Airway epithelial cell (primary cell): ENCODE results near the gene HOXC6. TPM values are rescaled to one million over a fixed set of nuclear protein-coding genes. Genes with fewer than 3 reads are reported as not detected.

Source experiments
- total RNA-seq: library from RNA; depleted of rRNA; stranded (reverse); fragments of >200 nt; gene quantifications from 2 replicates; pipeline ENCODE4 v1.2.3, GENCODE V29; 2015

Gene HOXC6
- total RNA-seq, result not detected in 2 replicates

DNA sequence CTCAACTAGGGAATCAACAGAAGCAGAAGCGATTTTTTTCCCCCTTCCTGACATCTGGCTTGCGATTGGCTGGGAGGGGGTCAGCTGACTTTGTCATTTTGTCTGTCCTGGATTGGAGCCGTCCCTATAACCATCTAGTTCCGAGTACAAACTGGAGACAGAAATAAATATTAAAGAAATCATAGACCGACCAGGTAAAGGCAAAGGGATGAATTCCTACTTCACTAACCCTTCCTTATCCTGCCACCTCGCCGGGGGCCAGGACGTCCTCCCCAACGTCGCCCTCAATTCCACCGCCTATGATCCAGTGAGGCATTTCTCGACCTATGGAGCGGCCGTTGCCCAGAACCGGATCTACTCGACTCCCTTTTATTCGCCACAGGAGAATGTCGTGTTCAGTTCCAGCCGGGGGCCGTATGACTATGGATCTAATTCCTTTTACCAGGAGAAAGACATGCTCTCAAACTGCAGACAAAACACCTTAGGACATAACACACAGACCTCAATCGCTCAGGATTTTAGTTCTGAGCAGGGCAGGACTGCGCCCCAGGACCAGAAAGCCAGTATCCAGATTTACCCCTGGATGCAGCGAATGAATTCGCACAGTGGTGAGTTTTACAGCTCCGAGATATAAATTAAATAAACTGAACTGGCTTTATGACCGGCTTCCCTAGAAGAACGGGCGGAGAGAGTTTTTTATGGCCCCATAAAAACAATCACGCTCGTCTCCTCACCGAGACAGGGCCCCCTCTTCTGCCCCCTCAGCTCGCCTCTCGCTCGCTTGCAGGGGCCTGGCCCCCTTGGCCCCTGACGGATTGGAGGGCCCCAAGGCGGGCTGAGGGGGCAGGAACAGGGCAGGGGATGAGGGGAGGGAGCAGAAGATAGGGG, at the start of gene HOXC6:
HOXC6 (plus strand) TSS at position 127 of the 888 bp plus-strand sequence; CDS start at position 209, 82 bp downstream.

DNA sequence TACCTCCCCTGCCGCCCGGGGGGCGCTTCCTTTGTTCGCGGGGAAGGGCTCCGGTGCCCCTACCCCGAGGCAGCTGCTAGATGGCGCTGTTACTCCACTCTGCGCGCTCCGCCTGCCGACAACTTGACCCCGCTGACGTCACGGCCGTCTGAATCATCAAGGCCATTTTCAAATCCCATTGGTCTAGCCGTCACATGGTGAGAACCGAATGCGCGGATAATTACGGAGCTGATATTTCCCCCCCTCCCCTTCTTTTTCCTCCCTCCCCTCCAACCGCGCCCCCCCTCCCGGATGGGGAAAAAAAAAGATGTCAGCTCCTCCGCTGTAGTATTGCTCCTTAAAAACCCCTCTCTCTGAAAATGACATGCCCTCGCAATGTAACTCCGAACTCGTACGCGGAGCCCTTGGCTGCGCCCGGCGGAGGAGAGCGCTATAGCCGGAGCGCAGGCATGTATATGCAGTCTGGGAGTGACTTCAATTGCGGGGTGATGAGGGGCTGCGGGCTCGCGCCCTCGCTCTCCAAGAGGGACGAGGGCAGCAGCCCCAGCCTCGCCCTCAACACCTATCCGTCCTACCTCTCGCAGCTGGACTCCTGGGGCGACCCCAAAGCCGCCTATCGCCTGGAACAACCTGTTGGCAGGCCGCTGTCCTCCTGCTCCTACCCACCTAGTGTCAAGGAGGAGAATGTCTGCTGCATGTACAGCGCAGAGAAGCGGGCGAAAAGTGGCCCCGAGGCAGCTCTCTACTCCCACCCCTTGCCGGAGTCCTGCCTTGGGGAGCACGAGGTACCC, 43.1 kb upstream of the HOXC6 start, which contains the start of gene HOXC10:
HOXC10 (plus strand) TSS at position 246 of the 791 bp plus-strand sequence; CDS start at position 360, 114 bp downstream.

DNA sequence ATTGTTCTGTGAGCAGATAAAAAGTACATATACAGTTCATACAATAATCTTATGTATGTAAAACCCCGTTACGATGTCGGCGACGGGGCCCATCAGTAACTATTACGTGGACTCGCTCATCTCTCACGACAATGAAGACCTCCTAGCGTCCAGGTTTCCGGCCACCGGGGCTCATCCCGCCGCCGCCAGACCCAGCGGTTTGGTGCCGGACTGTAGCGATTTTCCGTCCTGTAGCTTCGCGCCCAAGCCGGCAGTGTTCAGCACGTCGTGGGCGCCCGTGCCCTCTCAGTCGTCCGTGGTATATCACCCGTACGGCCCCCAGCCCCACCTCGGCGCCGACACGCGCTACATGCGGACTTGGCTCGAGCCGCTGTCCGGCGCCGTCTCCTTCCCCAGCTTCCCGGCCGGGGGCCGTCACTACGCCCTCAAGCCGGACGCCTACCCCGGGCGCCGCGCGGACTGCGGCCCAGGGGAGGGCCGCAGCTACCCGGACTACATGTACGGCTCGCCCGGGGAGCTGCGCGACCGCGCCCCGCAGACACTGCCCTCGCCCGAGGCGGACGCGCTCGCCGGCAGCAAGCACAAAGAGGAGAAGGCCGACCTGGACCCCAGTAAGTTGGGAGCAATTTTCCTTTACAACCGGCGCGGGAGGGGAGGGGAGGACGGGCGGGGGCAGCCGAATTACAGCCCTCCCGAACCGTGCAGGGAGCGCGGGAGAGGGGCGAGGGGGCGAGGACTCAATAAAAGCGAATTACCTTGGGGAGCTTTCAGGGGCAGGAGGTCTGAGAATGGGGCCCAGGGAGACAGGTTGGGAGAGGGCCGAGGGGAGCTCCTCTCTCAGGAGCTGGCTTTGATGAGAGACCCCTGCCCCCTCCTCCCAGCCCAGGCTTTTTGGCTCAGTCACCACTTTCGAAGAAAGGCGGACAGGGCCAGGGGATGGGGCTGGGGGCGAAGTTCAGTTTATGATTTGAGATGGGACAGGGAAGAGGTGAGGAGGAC, 27.8 kb upstream of the HOXC6 start, which contains the start of gene HOXC9:
HOXC9 (plus strand) TSS at position 46 of the 999 bp plus-strand sequence; CDS start at position 74, 28 bp downstream.

DNA sequence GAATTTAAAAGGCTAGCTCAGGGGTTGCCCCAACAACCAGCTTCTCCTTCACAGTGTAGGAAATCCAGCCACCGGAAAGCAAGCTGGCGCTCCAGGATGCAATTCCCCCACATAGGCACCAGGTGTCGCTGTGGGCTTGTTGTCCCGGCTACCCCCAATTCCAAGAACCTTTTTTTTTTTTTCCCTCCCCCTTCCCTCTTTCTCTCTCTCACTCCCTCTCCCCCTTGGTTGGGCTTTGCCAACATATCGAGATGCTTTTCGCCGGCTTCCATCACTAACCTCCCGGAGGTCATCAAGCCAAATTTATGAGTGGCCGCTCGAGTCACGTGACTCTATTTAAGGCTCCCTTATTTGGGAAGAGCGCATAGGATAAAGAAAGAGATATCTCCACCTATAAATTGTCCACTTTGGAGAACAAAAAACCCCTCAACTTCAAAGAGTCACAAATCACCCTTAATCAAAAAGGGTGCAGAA, 4.4 kb downstream of the HOXC6 start, which contains the start of gene HOXC5:
HOXC5 (plus strand) TSS at position 424 of the 474 bp plus-strand sequence. CDS start 73 bp downstream, outside the sequence.

DNA sequence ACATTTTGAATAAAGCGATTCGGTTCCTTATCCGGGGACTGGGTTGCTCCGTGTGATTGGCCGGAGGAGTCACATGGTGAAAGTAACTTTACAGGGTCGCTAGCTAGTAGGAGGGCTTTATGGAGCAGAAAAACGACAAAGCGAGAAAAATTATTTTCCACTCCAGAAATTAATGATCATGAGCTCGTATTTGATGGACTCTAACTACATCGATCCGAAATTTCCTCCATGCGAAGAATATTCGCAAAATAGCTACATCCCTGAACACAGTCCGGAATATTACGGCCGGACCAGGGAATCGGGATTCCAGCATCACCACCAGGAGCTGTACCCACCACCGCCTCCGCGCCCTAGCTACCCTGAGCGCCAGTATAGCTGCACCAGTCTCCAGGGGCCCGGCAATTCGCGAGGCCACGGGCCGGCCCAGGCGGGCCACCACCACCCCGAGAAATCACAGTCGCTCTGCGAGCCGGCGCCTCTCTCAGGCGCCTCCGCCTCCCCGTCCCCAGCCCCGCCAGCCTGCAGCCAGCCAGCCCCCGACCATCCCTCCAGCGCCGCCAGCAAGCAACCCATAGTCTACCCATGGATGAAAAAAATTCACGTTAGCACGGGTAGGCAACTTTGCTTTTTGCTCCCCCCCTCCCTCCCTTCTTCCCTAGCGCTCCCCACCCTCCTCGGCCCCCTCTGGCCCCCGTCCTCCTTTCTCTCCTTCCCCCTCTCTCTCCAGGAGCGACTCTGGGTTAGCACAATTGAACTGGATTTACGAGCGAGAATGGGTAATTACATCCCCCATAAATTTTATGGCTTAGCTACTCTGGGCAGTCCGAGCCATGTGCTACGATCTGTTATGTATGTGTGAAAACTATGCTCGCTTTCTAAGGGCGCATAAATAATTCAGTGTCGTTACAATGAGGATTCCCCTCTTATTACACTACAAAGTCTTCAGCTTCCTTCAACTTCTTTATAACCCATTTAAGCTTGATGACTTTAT, 25.8 kb downstream of the HOXC6 start, which contains the start of gene HOXC4:
HOXC4 (plus strand) TSS at position 85 of the 991 bp plus-strand sequence; CDS start at position 173, 88 bp downstream.

Other genes starting within 250 kb of the HOXC6 start
- gene HOXC13, start 89.6 kb upstream of the HOXC6 start, total RNA-seq, result not detected in 2 replicates
- gene HOXC12, start 73.5 kb upstream of the HOXC6 start, total RNA-seq, result not detected in 2 replicates
- gene HOXC11, start 55.3 kb upstream of the HOXC6 start, total RNA-seq, result not detected in 2 replicates
- not detected in 2 replicates for gene HOTAIR, start 53.5 kb upstream of the HOXC6 start, total RNA-seq
- gene HOXC10, start 43.3 kb upstream of the HOXC6 start, total RNA-seq, result not detected in 2 replicates
- not detected in 2 replicates for gene HOXC9, start 28.3 kb upstream of the HOXC6 start, total RNA-seq
- gene HOXC8, start 19.5 kb upstream of the HOXC6 start, total RNA-seq, result not detected in 2 replicates
- not detected in 2 replicates for gene HOXC5, start 4.6 kb downstream of the HOXC6 start, total RNA-seq
- not detected in 2 replicates for gene HOXC4, start 25.4 kb downstream of the HOXC6 start, total RNA-seq
- 32.5 and 49.6 TPM in 2 replicates for gene SMUG1, start 160.5 kb downstream of the HOXC6 start, total RNA-seq